ENCODE data around the gene IL22. TPM values are rescaled to one million over a fixed set of nuclear protein-coding genes. Genes with fewer than 3 reads are reported as not detected.

IL22 gene
- total RNA-seq, 2 experiments from 2014 or later, result not detected

GRCh38 chr12:68272732-68273131 lies 19.3 kb upstream of the IL22 start:
- Histone ChIP-seq H3K9me3 (ENCODE audit: low read length) (no peaks in the 10 kb centered on the region), H3K9me2 (ENCODE audit: insufficient read depth, low read length) (no peaks in the 10 kb centered on the region), H3K27ac (ENCODE audit: low read depth, low read length, poor library complexity, severe bottlenecking) (no peak overlapping the region), H4K20me1 (ENCODE audit: insufficient read depth, low read length) (no peaks in the 10 kb centered on the region), H3K36me3 (ENCODE audit: insufficient read depth, low read length) (no peaks in the 10 kb centered on the region), H2AFZ (ENCODE audit: low read length) (no peak overlapping the region), H3K4me2 (ENCODE audit: low read length) (no peak overlapping the region), H3K79me2 (ENCODE audit: insufficient read depth, low read depth, low read length) (no peaks in the 10 kb centered on the region), H3K4me1 (ENCODE audit: insufficient read depth, low read length, poor library complexity, severe bottlenecking) (no peaks in the 10 kb centered on the region), H3K4me3 (ENCODE audit: low read depth, low read length, poor library complexity, severe bottlenecking) (no peak overlapping the region)
- ChIA-PET CTCF (ENCODE audit: unreplicated experiment) (no interaction called here), POLR2A (interaction anchor here (0.5 kb wide), 1 partner anchor 348 kb away, joined by 3 read pairs; no protein-coding TSS in a partner anchor)
- TF ChIP-seq EZH2phosphoT487 (IDR thresholded peaks at IDR 0.05; ENCODE audit: borderline replicate concordance, low read depth, low read length) (no peak), CTCF (conservative IDR thresholded peaks at IDR 0.05; ENCODE audit: low read length) (no peak)
- DNase-seq (ENCODE audit: low spot score), result no peak
- intact Hi-C loops (cut with micrococcal nuclease; ENCODE audit: unreplicated experiment), result no loop called here
- no TSS peak for BruUV-seq (replicated peaks)

- Histone ChIP-seq H4K20me1 (ENCODE audit: insufficient read depth, low read length) (no peaks in the 10 kb centered on the region), H3K4me1 (ENCODE audit: insufficient read depth, low read length, poor library complexity, severe bottlenecking) (no peaks in the 10 kb centered on the region), H3K9me3 (ENCODE audit: low read length) (no peaks in the 10 kb centered on the region), H2AFZ (ENCODE audit: low read length) (no peak overlapping the region), H3K36me3 (ENCODE audit: insufficient read depth, low read length) (no peaks in the 10 kb centered on the region), H3K9me2 (ENCODE audit: insufficient read depth, low read length) (no peaks in the 10 kb centered on the region), H3K79me2 (ENCODE audit: insufficient read depth, low read depth, low read length) (no peaks in the 10 kb centered on the region), H3K27ac (ENCODE audit: low read depth, low read length, poor library complexity, severe bottlenecking) (no peak overlapping the region), H3K4me3 (ENCODE audit: low read depth, low read length, poor library complexity, severe bottlenecking) (no peak overlapping the region), H3K4me2 (ENCODE audit: low read length) (no peak overlapping the region)
- DNase-seq (ENCODE audit: low spot score), result no peak
- ChIA-PET POLR2A (interaction anchor here (0.6 to 0.8 kb wide), 3 partner anchors 14 to 368 kb away, joined by 3 to 4 read pairs (median 3); no protein-coding TSS in a partner anchor), CTCF (ENCODE audit: unreplicated experiment) (no interaction called here)
- TF ChIP-seq EZH2phosphoT487 (IDR thresholded peaks at IDR 0.05; ENCODE audit: borderline replicate concordance, low read depth, low read length) (no peak), CTCF (conservative IDR thresholded peaks at IDR 0.05; ENCODE audit: low read length) (no peak)
- BruUV-seq (replicated peaks), result no TSS peak
- intact Hi-C loops (cut with micrococcal nuclease; ENCODE audit: unreplicated experiment), result no loop called here
Observed at GRCh38 chr12:68271346-68271745, 17.9 kb upstream of the IL22 start.

GRCh38 chr12:68270358-68270757 lies 17.0 kb upstream of the IL22 start:
- Histone ChIP-seq H3K36me3 (ENCODE audit: insufficient read depth, low read length) (no peaks in the 10 kb centered on the region), H2AFZ (ENCODE audit: low read length) (no peak overlapping the region), H3K9me3 (ENCODE audit: low read length) (no peaks in the 10 kb centered on the region), H3K79me2 (ENCODE audit: insufficient read depth, low read depth, low read length) (no peaks in the 10 kb centered on the region), H3K4me2 (ENCODE audit: low read length) (no peak overlapping the region), H3K4me3 (ENCODE audit: low read depth, low read length, poor library complexity, severe bottlenecking) (no peak overlapping the region), H3K9me2 (ENCODE audit: insufficient read depth, low read length) (no peaks in the 10 kb centered on the region), H3K4me1 (ENCODE audit: insufficient read depth, low read length, poor library complexity, severe bottlenecking) (no peaks in the 10 kb centered on the region), H4K20me1 (ENCODE audit: insufficient read depth, low read length) (no peaks in the 10 kb centered on the region), H3K27ac (ENCODE audit: low read depth, low read length, poor library complexity, severe bottlenecking) (no peak overlapping the region)
- no TSS peak for BruUV-seq (replicated peaks)
- no peak for DNase-seq (ENCODE audit: low spot score)
- ChIA-PET CTCF (ENCODE audit: unreplicated experiment) (no interaction called here), POLR2A (no interaction called here)
- intact Hi-C loops (cut with micrococcal nuclease; ENCODE audit: unreplicated experiment), result no loop called here
- no peak for TF ChIP-seq EZH2phosphoT487 (IDR thresholded peaks at IDR 0.05; ENCODE audit: borderline replicate concordance, low read depth, low read length)
- TF ChIP-seq CTCF (conservative IDR thresholded peaks at IDR 0.05; ENCODE audit: low read length), result no peak
